Keratinocyte (primary cell): Measurements from ENCODE around the gene MLX. TPM values are rescaled to one million over a fixed set of nuclear protein-coding genes. Genes with fewer than 3 reads are reported as not detected.
"Not testable (repeated sequence)": the region's sequence is repeated elsewhere in the genome, so short reads cannot be mapped to it uniquely, and the experiment has no call there.

Experiments
- DNase-seq: peaks from one replicate; pipeline ENCODE4 v3.0.0-alpha.2; 2011; ENCODE audit warnings: low read depth, missing footprints, low spot score
- FAIRE-seq: peaks from 2 replicates; lab custom pipeline; 2011; peaks lifted over from hg19 to GRCh38; lab: Jason Lieb, UNC
- H2AFZ ChIP-seq: 2 replicates; pipeline ENCODE4 v1.6.0; 2012; ENCODE audit warnings: low read length, control low read depth, inconsistent platforms; ENCODE audit not compliant: control insufficient read depth
- H3K27ac ChIP-seq: 2 replicates; pipeline ENCODE4 v1.5.1; 2011; ENCODE audit warnings: low read length; ENCODE audit not compliant: control insufficient read depth, insufficient read depth
- H3K27me3 ChIP-seq: 3 replicates; pipeline ENCODE4 v1.6.0; 2011; ENCODE audit warnings: low read length; ENCODE audit not compliant: control insufficient read depth, insufficient read depth; ENCODE audit errors: extremely low read depth
- H3K36me3 ChIP-seq, 2 experiments: 2 replicates in 1 of 2; 3 replicates in 1 of 2; pipeline ENCODE4 v1.5.1; 2011; ENCODE audit warnings: low read length in 2 of 2, mild to moderate bottlenecking in 1 of 2; ENCODE audit not compliant: control insufficient read depth in 2 of 2, insufficient read depth in 2 of 2; ENCODE audit errors: extremely low read depth in 1 of 2
- H3K4me1 ChIP-seq: 3 replicates; pipeline ENCODE4 v1.5.1; 2011; ENCODE audit warnings: low read length; ENCODE audit not compliant: control insufficient read depth, insufficient read depth; ENCODE audit errors: extremely low read depth
- H3K4me2 ChIP-seq: 3 replicates; pipeline ENCODE4 v1.6.0; 2011; ENCODE audit warnings: low read depth, low read length; ENCODE audit not compliant: control insufficient read depth, insufficient read depth; ENCODE audit errors: extremely low read depth
- H3K4me3 ChIP-seq, 3 experiments: fragments of 200-600 bp in 1 of 3; sonication (generic) in 1 of 3; 2 replicates in 2 of 3; 3 replicates in 1 of 3; pipeline ENCODE4 v1.5.1; 2011 to 2016; ENCODE audit warnings: low read length in 3 of 3, mild to moderate bottlenecking in 3 of 3, control low read depth in 2 of 3, inconsistent platforms in 1 of 3, low read depth in 1 of 3, mixed read lengths in 1 of 3, mixed run types in 1 of 3, moderate library complexity in 1 of 3; ENCODE audit not compliant: control insufficient read depth in 2 of 3, insufficient read depth in 2 of 3; ENCODE audit errors: extremely low read depth in 1 of 3
- H3K79me2 ChIP-seq: 2 replicates; pipeline ENCODE4 v1.6.0; 2012; ENCODE audit warnings: low read length; ENCODE audit not compliant: control insufficient read depth, insufficient read depth
- H3K9ac ChIP-seq: 3 replicates; pipeline ENCODE4 v1.6.0; 2011; ENCODE audit warnings: low read length; ENCODE audit not compliant: control insufficient read depth, insufficient read depth; ENCODE audit errors: extremely low read depth
- H3K9me1 ChIP-seq: 3 replicates; pipeline ENCODE4 v1.6.0; 2011; ENCODE audit warnings: low read length; ENCODE audit not compliant: control insufficient read depth, insufficient read depth; ENCODE audit errors: extremely low read depth
- H3K9me3 ChIP-seq: 2 replicates; pipeline ENCODE4 v1.5.1; 2012; ENCODE audit warnings: low read depth, low read length; ENCODE audit not compliant: control insufficient read depth
- H4K20me1 ChIP-seq: 3 replicates; pipeline ENCODE4 v1.6.0; 2011; ENCODE audit warnings: low read length; ENCODE audit not compliant: control insufficient read depth, insufficient read depth; ENCODE audit errors: extremely low read depth
- CTCF ChIP-seq, 3 experiments: IDR thresholded peaks in 1 of 3; conservative IDR thresholded peaks in 1 of 3; optimal IDR thresholded peaks in 1 of 3; 2 replicates in 2 of 3; 3 replicates in 1 of 3; pipeline versions ENCODE3 to v1.5.1; 2011; ENCODE audit warnings: low read length in 3 of 3, mild to moderate bottlenecking in 3 of 3, moderate library complexity in 2 of 3, control low read depth in 1 of 3, inconsistent platforms in 1 of 3; ENCODE audit not compliant: insufficient read depth in 2 of 3; ENCODE audit errors: extremely low read depth in 1 of 3
- EZH2 ChIP-seq: IDR thresholded peaks from one replicate; pipeline ENCODE4 v1.6.1; 2012; ENCODE audit warnings: inconsistent platforms, mild to moderate bottlenecking, low read length, moderate library complexity
- dilution Hi-C: fragments of 300-500 bp; cut with MboI; formaldehyde crosslinking; loops from one replicate; pipeline ENCODE4 v1.7.0; 2020; ENCODE audit warnings: low sequenced_read_pairs; ENCODE audit not compliant: extremely low pct_ligation_motif_present
- polyA plus RNA-seq, 5 experiments: library from polyadenylated mRNA; depleted of rRNA in 3 of 5; stranded (reverse) in 3 of 5; stranded (forward) in 1 of 5; unstranded in 1 of 5; fragments of >200 nt; gene quantifications; 1 replicate in 1 of 5; 2 replicates in 3 of 5; 3 replicates in 1 of 5; pipeline versions ENCODE4 v1.2.1 to v1.2.3, GENCODE V29; 2011 to 2012; ENCODE audit warnings: missing spikeins in 2 of 5, low read depth in 1 of 5, low replicate concordance in 1 of 5

Gene MLX
- polyA plus RNA-seq, 1 donor (not counting 4 experiments of a cell fraction or from before 2014, with no cell fraction given) = 39.2 TPM

DNA sequence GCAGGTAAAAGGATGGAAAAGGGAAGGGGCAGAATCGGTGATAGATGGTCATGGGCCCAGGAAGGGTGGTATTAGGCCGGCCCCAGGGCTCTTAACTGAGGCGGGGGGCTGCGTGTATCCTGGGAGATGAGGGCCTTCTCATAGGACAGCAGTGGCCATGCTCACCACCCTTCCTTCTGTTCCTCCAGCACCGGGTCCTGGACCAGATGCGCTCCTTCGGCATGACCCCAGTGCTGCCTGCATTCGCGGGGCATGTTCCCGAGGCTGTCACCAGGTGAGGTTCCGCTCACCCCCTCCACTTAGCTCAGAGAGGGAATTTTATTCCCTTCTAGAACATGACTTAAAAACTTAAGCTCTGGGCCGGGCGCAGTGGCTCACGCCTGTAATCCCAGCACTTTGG, 28.4 kb upstream of the MLX start:
- Histone ChIP-seq H3K79me2 (peaks cover 5% of the 10 kb centered on the region), H3K4me2 (no peak overlapping the region), H3K9ac (no peak overlapping the region), H3K4me3 (no peak overlapping the region), H3K36me3 (peaks cover 2 to 8% of the 10 kb centered on the region in 2 experiments), H3K27ac (no peak overlapping the region), H4K20me1 (no peaks in the 10 kb centered on the region), H3K9me1 (no peaks in the 10 kb centered on the region), H2AFZ (no peak overlapping the region), H3K4me1 (peaks cover 20% of the 10 kb centered on the region), H3K9me3 (no peaks in the 10 kb centered on the region), H3K27me3 (no peaks in the 10 kb centered on the region)
- TF ChIP-seq EZH2 (no peak), CTCF (optimal IDR thresholded peaks at IDR 0.05 in 1 of 3, IDR thresholded peaks at IDR 0.05 in 1 of 3, conservative IDR thresholded peaks at IDR 0.05 in 1 of 3; ENCODE audit: extremely low read depth in 1 of 3, insufficient read depth in 2 of 3, low read length in 3 of 3) (no peak)
- dilution Hi-C loops = no loop called here
- no peak for DNase-seq
- FAIRE-seq = no peak

DNA sequence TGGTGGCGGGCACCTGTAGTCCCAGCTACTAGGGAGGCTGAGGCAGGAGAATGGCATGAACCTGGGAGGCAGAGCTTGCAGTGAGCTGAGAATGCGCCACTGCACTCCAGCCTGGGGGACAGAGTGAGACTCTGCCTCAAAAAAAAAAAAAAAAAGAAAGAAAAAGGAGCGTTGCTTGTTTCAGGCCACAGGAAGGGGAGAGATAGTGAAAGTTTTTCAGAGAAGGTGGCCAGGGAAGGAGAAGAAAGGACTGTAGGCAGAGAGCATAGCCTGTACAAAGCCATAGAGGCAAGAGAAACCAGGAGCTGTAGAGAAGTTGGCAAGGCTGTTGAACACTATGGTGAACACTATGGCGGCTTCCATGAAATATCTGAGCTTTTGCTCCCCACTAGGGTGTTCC, 26.3 kb upstream of the MLX start:
- H3K4me2 ChIP-seq, H3K36me3 ChIP-seq, H3K27me3 ChIP-seq, FAIRE-seq, H3K4me3 ChIP-seq, DNase-seq, H3K79me2 ChIP-seq, H4K20me1 ChIP-seq, H3K9ac ChIP-seq, H3K9me3 ChIP-seq, dilution Hi-C loops, H2AFZ ChIP-seq, H3K27ac ChIP-seq, H3K9me1 ChIP-seq: not testable (repeated sequence)
- peaks cover 17% of the 10 kb centered on the region for H3K4me1 ChIP-seq
